Amygdala (tissue), 56 donors: ENCODE results near the gene OPA1.
A peak's percentile ranks its signal among the peaks of the same experiment; 100 is the strongest.

Source experiments
- DNase-seq, 56 donors: peaks; one replicate each; lab custom pipeline; 2025; lab: John Stamatoyannopoulos, UW

The OPA1 gene

GRCh38 chr3:193645806-193646205 is 52.8 kb downstream of the OPA1 start:
- no peak for DNase-seq

- no peak for DNase-seq
Measured at GRCh38 chr3:193648542-193649076, 55.6 kb downstream of the OPA1 start.

GRCh38 chr3:193650585-193650984 is 57.6 kb downstream of the OPA1 start:
- no peak for DNase-seq

GRCh38 chr3:193655831-193656433 is 62.9 kb downstream of the OPA1 start:
- no peak for DNase-seq

- DNase-seq = no peak
Measured at GRCh38 chr3:193656445-193656844, 63.4 kb downstream of the OPA1 start.

GRCh38 chr3:193656878-193657282 is 63.9 kb downstream of the OPA1 start:
- no peak for DNase-seq

- DNase-seq = no peak
Measured at GRCh38 chr3:193660171-193660570, 67.2 kb downstream of the OPA1 start.

- no peak for DNase-seq
Measured at GRCh38 chr3:193660698-193661411, 67.8 kb downstream of the OPA1 start.

GRCh38 chr3:193662757-193663322 is 69.8 kb downstream of the OPA1 start:
- no peak for DNase-seq

GRCh38 chr3:193665370-193665989 is 72.5 kb downstream of the OPA1 start:
- DNase-seq = no peak

- peak in 35 of 56 donors; percentile 0 to 62 (median 20) for DNase-seq
Measured at GRCh38 chr3:193673845-193674244, 80.8 kb downstream of the OPA1 start.

- no peak for DNase-seq
Measured at GRCh38 chr3:193674714-193675113, 81.7 kb downstream of the OPA1 start.

- DNase-seq = no peak
Measured at GRCh38 chr3:193677734-193678133, 84.7 kb downstream of the OPA1 start.

- DNase-seq = no peak
Measured at GRCh38 chr3:193680220-193680619, 87.2 kb downstream of the OPA1 start.

GRCh38 chr3:193681631-193682030 is 88.6 kb downstream of the OPA1 start:
- no peak for DNase-seq

GRCh38 chr3:193686665-193687483 is 93.9 kb downstream of the OPA1 start:
- no peak for DNase-seq

GRCh38 chr3:193688834-193689714 is 96.1 kb downstream of the OPA1 start:
- no peak for DNase-seq

GRCh38 chr3:193693774-193694173 is 100.8 kb downstream of the OPA1 start:
- DNase-seq = no peak

- no peak for DNase-seq
Measured at GRCh38 chr3:193701953-193702635, 109.1 kb downstream of the OPA1 start.
